Measurements from ENCODE around the gene PLEKHM3. TPM values are rescaled to one million over a fixed set of nuclear protein-coding genes. Genes with fewer than 3 reads are reported as not detected.

PLEKHM3 gene
- total and polyA plus RNA-seq, 2 of the 13 experiments (the other 11 are each of a cell fraction or from before 2014, with no cell fraction given), result 4.5 to 4.7 TPM

GRCh38 chr2:207819021-207819797 lies 206.1 kb downstream of the PLEKHM3 start (continued):
- no peak for TF ChIP-seq MLXIP (CRISPR knock-in tag; IDR thresholded peaks at IDR 0.05; ENCODE audit: borderline replicate concordance)
- TF ChIP-seq, protein P1, sequence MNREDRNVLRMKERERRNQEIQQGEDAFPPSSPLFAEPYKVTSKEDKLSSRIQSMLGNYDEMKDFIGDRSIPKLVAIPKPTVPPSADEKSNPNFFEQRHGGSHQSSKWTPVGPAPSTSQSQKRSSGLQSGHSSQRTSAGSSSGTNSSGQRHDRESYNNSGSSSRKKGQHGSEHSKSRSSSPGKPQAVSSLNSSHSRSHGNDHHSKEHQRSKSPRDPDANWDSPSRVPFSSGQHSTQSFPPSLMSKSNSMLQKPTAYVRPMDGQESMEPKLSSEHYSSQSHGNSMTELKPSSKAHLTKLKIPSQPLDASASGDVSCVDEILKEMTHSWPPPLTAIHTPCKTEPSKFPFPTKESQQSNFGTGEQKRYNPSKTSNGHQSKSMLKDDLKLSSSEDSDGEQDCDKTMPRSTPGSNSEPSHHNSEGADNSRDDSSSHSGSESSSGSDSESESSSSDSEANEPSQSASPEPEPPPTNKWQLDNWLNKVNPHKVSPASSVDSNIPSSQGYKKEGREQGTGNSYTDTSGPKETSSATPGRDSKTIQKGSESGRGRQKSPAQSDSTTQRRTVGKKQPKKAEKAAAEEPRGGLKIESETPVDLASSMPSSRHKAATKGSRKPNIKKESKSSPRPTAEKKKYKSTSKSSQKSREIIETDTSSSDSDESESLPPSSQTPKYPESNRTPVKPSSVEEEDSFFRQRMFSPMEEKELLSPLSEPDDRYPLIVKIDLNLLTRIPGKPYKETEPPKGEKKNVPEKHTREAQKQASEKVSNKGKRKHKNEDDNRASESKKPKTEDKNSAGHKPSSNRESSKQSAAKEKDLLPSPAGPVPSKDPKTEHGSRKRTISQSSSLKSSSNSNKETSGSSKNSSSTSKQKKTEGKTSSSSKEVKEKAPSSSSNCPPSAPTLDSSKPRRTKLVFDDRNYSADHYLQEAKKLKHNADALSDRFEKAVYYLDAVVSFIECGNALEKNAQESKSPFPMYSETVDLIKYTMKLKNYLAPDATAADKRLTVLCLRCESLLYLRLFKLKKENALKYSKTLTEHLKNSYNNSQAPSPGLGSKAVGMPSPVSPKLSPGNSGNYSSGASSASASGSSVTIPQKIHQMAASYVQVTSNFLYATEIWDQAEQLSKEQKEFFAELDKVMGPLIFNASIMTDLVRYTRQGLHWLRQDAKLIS (CRISPR knock-in tag; IDR thresholded peaks at IDR 0.05), result 0 out of 2 replicates have a peak, but pooled peaks have one; percentile 30
- peak; percentile 34; the same call in 1 of the 2 replicates for TF ChIP-seq BCL3 (CRISPR knock-in tag; IDR thresholded peaks at IDR 0.05)
- peak; percentile 24; the same call in 1 of the 2 replicates for TF ChIP-seq ZNF331 (CRISPR knock-in tag; IDR thresholded peaks at IDR 0.05)
- TF ChIP-seq CEBPG (CRISPR knock-in tag; IDR thresholded peaks at IDR 0.05), result peak; percentile 22
- TF ChIP-seq, protein P2, sequence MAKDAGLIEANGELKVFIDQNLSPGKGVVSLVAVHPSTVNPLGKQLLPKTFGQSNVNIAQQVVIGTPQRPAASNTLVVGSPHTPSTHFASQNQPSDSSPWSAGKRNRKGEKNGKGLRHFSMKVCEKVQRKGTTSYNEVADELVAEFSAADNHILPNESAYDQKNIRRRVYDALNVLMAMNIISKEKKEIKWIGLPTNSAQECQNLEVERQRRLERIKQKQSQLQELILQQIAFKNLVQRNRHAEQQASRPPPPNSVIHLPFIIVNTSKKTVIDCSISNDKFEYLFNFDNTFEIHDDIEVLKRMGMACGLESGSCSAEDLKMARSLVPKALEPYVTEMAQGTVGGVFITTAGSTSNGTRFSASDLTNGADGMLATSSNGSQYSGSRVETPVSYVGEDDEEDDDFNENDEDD (CRISPR knock-in tag; IDR thresholded peaks at IDR 0.05; ENCODE audit: borderline replicate concordance), result peak; percentile 71; the same call in 1 of the 2 replicates
- TF ChIP-seq TCF7L2 (IDR thresholded peaks at IDR 0.05; ENCODE audit: low read depth, low read length), result no peak
- TF ChIP-seq NR2F6 (IDR thresholded peaks at IDR 0.05), result no peak
- TF ChIP-seq NR2F6 (CRISPR knock-in tag; IDR thresholded peaks at IDR 0.05), result peak; percentile 17; the same call in 1 of the 2 replicates
- TF ChIP-seq GTF3A (CRISPR knock-in tag; conservative IDR thresholded peaks at IDR 0.05), result peak; percentile 62; the same call in 1 of the 2 replicates
- TF ChIP-seq ARID4A (CRISPR knock-in tag; IDR thresholded peaks at IDR 0.05; ENCODE audit: borderline replicate concordance), result peak; percentile 10; the same call in 1 of the 2 replicates
- TF ChIP-seq, protein P3, sequence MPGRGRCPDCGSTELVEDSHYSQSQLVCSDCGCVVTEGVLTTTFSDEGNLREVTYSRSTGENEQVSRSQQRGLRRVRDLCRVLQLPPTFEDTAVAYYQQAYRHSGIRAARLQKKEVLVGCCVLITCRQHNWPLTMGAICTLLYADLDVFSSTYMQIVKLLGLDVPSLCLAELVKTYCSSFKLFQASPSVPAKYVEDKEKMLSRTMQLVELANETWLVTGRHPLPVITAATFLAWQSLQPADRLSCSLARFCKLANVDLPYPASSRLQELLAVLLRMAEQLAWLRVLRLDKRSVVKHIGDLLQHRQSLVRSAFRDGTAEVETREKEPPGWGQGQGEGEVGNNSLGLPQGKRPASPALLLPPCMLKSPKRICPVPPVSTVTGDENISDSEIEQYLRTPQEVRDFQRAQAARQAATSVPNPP (CRISPR knock-in tag; IDR thresholded peaks at IDR 0.05), result 0 out of 2 replicates have a peak, but pooled peaks have one; percentile 12
- 0 out of 2 replicates have a peak, but pooled peaks have one; percentile 23 for TF ChIP-seq ZNF780A (CRISPR knock-in tag; IDR thresholded peaks at IDR 0.05)

Measured in HepG2 (cell line).